Measurements from ENCODE around the gene GAP43. TPM values are rescaled to one million over a fixed set of nuclear protein-coding genes. Genes with fewer than 3 reads are reported as not detected.

GAP43 gene
- not detected in 2 replicates for total RNA-seq

DNA sequence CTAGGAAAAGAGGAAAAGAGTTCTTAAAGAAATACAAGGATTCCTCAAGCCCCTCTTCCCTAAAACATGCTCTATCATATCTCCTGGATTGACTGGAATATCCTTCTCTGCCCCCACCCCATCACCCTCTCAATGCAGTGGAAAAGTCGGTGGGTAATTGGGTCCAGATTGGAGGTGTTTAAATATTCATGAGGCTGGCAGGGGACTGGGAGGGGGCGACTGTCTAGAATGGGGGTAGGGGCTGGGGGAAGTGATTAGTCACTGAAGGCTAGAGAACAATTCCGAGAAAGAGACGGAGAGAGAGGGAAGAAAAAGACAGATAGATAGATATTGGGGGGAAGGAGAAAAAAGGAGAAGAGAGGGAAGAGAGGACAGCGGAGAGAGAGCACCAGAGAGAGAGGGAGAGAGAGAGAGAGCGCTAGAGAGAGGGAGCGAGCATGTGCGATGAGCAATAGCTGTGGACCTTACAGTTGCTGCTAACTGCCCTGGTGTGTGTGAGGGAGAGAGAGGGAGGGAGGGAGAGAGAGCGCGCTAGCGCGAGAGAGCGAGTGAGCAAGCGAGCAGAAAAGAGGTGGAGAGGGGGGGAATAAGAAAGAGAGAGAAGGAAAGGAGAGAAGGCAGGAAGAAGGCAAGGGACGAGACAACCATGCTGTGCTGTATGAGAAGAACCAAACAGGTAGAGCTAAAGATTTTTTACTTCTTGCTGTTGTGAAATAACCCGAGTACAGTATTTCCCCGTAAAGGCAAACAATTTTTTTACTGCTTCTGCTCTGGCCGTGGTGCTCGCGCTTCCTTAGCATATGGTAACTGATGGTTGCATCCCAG is at the start of gene GAP43:
Gene GAP43 (plus strand): TSS at position 467 of the 825 bp plus-strand sequence. CDS start 180 bp downstream, at position 647.

